H9 (cell line): Measurements from ENCODE around the gene ANXA2. TPM values are rescaled to one million over a fixed set of nuclear protein-coding genes. Genes with fewer than 3 reads are reported as not detected.

Experiments
- DNase-seq: peaks from one replicate; pipeline ENCODE4 v3.0.0-alpha.2; 2017
- H2AFZ ChIP-seq: one replicate; pipeline ENCODE4 v1.6.1; 2013; ENCODE audit warnings: mild to moderate bottlenecking, low read length, control low read depth, moderate library complexity
- H2AK5ac ChIP-seq: 2 replicates; pipeline ENCODE4 v1.6.1; 2013; ENCODE audit warnings: low read length, control low read depth, mixed read lengths; ENCODE audit not compliant: insufficient read length
- H2BK120ac ChIP-seq: one replicate; pipeline ENCODE4 v1.6.1; 2013; ENCODE audit warnings: low read depth, mild to moderate bottlenecking, low read length, control low read depth, inconsistent platforms; ENCODE audit not compliant: poor library complexity, severe bottlenecking
- H2BK12ac ChIP-seq: 2 replicates; pipeline ENCODE4 v1.6.1; 2013; ENCODE audit warnings: low read length, control low read depth, mixed read lengths, low read depth; ENCODE audit not compliant: insufficient read length
- H2BK15ac ChIP-seq: 2 replicates; pipeline ENCODE4 v1.6.1; 2013; ENCODE audit warnings: low read depth, low read length, control low read depth
- H2BK20ac ChIP-seq: one replicate; pipeline ENCODE4 v1.6.1; 2013; ENCODE audit warnings: low read depth, mild to moderate bottlenecking, low read length, control low read depth, inconsistent platforms; ENCODE audit not compliant: poor library complexity, severe bottlenecking
- H2BK5ac ChIP-seq: 2 replicates; pipeline ENCODE4 v1.6.1; 2013; ENCODE audit warnings: low read length, control low read depth, mixed read lengths; ENCODE audit not compliant: insufficient read length
- H3K14ac ChIP-seq: 2 replicates; pipeline ENCODE4 v1.6.1; 2013; ENCODE audit warnings: low read length, control low read depth; ENCODE audit not compliant: insufficient read depth
- H3K18ac ChIP-seq: 2 replicates; pipeline ENCODE4 v1.6.1; 2013; ENCODE audit warnings: low read depth, mild to moderate bottlenecking, mixed read lengths, low read length, control low read depth; ENCODE audit not compliant: insufficient read length
- H3K23ac ChIP-seq: 2 replicates; pipeline ENCODE4 v1.6.1; 2013; ENCODE audit warnings: low read length, control low read depth, mixed read lengths, low read depth; ENCODE audit not compliant: insufficient read length
- H3K23me2 ChIP-seq: 2 replicates; pipeline ENCODE4 v1.6.1; 2013; ENCODE audit warnings: low read depth, mild to moderate bottlenecking, mixed read lengths, low read length, control low read depth; ENCODE audit not compliant: insufficient read length, poor library complexity, severe bottlenecking
- H3K27ac ChIP-seq: 2 replicates; pipeline ENCODE4 v1.5.1; 2013; ENCODE audit warnings: low read length, control low read depth, mixed read lengths, low read depth; ENCODE audit not compliant: insufficient read length
- H3K27me3 ChIP-seq: 2 replicates; pipeline ENCODE4 v1.6.1; 2013; ENCODE audit warnings: low read length, control low read depth, inconsistent platforms; ENCODE audit not compliant: insufficient read depth
- H3K4ac ChIP-seq: 2 replicates; pipeline ENCODE4 v1.6.1; 2013; ENCODE audit warnings: low read depth, mild to moderate bottlenecking, control low read depth, inconsistent platforms, low read length, moderate library complexity
- H3K4me1 ChIP-seq: 2 replicates; pipeline ENCODE4 v1.6.1; 2013; ENCODE audit warnings: low read length, control low read depth, inconsistent platforms; ENCODE audit not compliant: insufficient read depth
- H3K4me2 ChIP-seq: 2 replicates; pipeline ENCODE4 v1.6.1; 2013; ENCODE audit warnings: low read length, control low read depth, mixed read lengths; ENCODE audit not compliant: insufficient read length, insufficient read depth
- H3K56ac ChIP-seq: 2 replicates; pipeline ENCODE4 v1.6.1; 2013; ENCODE audit warnings: low read depth, mild to moderate bottlenecking, mixed read lengths, low read length, control low read depth; ENCODE audit not compliant: insufficient read length
- H3K79me1 ChIP-seq: 2 replicates; pipeline ENCODE4 v1.6.1; 2013; ENCODE audit warnings: low read depth, mild to moderate bottlenecking, moderate library complexity, low read length, control low read depth, inconsistent platforms; ENCODE audit not compliant: insufficient read depth, poor library complexity, severe bottlenecking
- H3K79me2 ChIP-seq: 2 replicates; pipeline ENCODE4 v1.6.1; 2013; ENCODE audit warnings: low read length, control low read depth, inconsistent platforms; ENCODE audit not compliant: insufficient read depth
- H3K9ac ChIP-seq: 2 replicates; pipeline ENCODE4 v1.6.1; 2013; ENCODE audit warnings: low read length, control low read depth, mixed read lengths; ENCODE audit not compliant: insufficient read length; ENCODE audit errors: extremely low read depth
- H3K9me3 ChIP-seq: one replicate; pipeline ENCODE4 v1.6.1; 2013; ENCODE audit warnings: low read depth, low read length, inconsistent platforms; ENCODE audit not compliant: control insufficient read depth
- H3T11ph ChIP-seq: one replicate; pipeline ENCODE4 v1.6.1; 2013; ENCODE audit warnings: mild to moderate bottlenecking, low read length, control low read depth, inconsistent platforms
- H4K20me1 ChIP-seq: one replicate; pipeline ENCODE4 v1.6.1; 2013; ENCODE audit not compliant: control insufficient read depth, insufficient read length, insufficient read depth
- H4K5ac ChIP-seq: 2 replicates; pipeline ENCODE4 v1.6.1; 2013; ENCODE audit warnings: low read depth, mild to moderate bottlenecking, mixed read lengths, low read length, control low read depth; ENCODE audit not compliant: insufficient read length
- H4K8ac ChIP-seq: replicated peaks from 2 replicates; pipeline ENCODE4 v1.6.1; 2013; ENCODE audit warnings: low read length, control low read depth, mixed read lengths, low read depth; ENCODE audit not compliant: insufficient read length
- H4K91ac ChIP-seq: 2 replicates; pipeline ENCODE4 v1.6.1; 2013; ENCODE audit warnings: low read depth, mild to moderate bottlenecking, moderate library complexity, mixed read lengths, low read length, control low read depth; ENCODE audit not compliant: insufficient read length
- H3K27ac Mint-ChIP-seq, 3 experiments: 2 replicates in 2 of 3; 3 replicates in 1 of 3; pipeline ENCODE4 v1.8.0; 2020 to 2021; ENCODE audit warnings: mixed read lengths in 3 of 3, mild to moderate bottlenecking in 1 of 3, moderate library complexity in 1 of 3
- H3K27me3 Mint-ChIP-seq: 2 replicates; pipeline ENCODE4 v1.8.0; 2021; ENCODE audit warnings: low read depth, mild to moderate bottlenecking, moderate library complexity, mixed read lengths
- H3K36me3 Mint-ChIP-seq, 3 experiments: 2 replicates in 2 of 3; 3 replicates in 1 of 3; pipeline ENCODE4 v1.8.0; 2020 to 2021; ENCODE audit warnings: low read depth in 3 of 3, mixed read lengths in 3 of 3; ENCODE audit not compliant: insufficient read depth in 1 of 3
- H3K4me1 Mint-ChIP-seq, 2 experiments: 2 replicates each; pipeline ENCODE4 v1.8.0; 2020; ENCODE audit warnings: mixed read lengths in 2 of 2
- H3K4me3 Mint-ChIP-seq, 2 experiments: 2 replicates in 1 of 2; 3 replicates in 1 of 2; pipeline ENCODE4 v1.8.0; 2020 to 2021; ENCODE audit warnings: mild to moderate bottlenecking in 2 of 2, mixed read lengths in 2 of 2, moderate library complexity in 1 of 2
- H3K9me3 Mint-ChIP-seq, 2 experiments: 2 replicates in 1 of 2; 3 replicates in 1 of 2; pipeline ENCODE4 v1.8.0; 2020; ENCODE audit warnings: mild to moderate bottlenecking in 2 of 2, mixed read lengths in 2 of 2, moderate library complexity in 1 of 2
- WGBS: extraction: QIAGEN DNeasy Blood & Tissue Kit; methylation state at CpG from one replicate; pipeline ENCODE4 v1.1.7; 2013; ENCODE audit warnings: missing lambda C conversion rate, low lambda C conversion rate, mixed read lengths; ENCODE audit not compliant: insufficient read length; ENCODE audit errors: extremely low coverage; 5-methylcytosine and 5-hydroxymethylcytosine counted together
- total RNA-seq: library from RNA; stranded (reverse); gene quantifications from 2 replicates; pipeline ENCODE4 v1.2.1, GENCODE V29; 2021
- TF ChIP-seq, protein P1 (sequence below): fragments of 200-600 bp; sonication (generic); conservative IDR thresholded peaks from 3 replicates; pipeline ENCODE4 v1.8.0; 2021; ENCODE audit warnings: antibody characterized with exemption, mild to moderate bottlenecking

The ANXA2 gene
- total RNA-seq, 1 experiment from 2014 or later = 126 TPM

- H2BK20ac ChIP-seq = no peak overlapping the region
- H3K79me1 ChIP-seq = no peaks in the 10 kb centered on the region
- peaks cover 35 to 37% of the 10 kb centered on the region in 2 experiments for H3K4me1 Mint-ChIP-seq
- no peak overlapping the region for H2BK12ac ChIP-seq
- no peak overlapping the region for H3K27ac Mint-ChIP-seq
- no peak overlapping the region for H3K27ac ChIP-seq
- no peaks in the 10 kb centered on the region for H3K36me3 Mint-ChIP-seq
- no peak overlapping the region for H3K4me2 ChIP-seq
- H3K4me1 ChIP-seq = no peaks in the 10 kb centered on the region; the same call in 1 of the 2 replicates
- no peaks in the 10 kb centered on the region for H3K23me2 ChIP-seq
- H3K9me3 ChIP-seq = no peaks in the 10 kb centered on the region
- H3K27me3 Mint-ChIP-seq = peaks cover 4% of the 10 kb centered on the region; the same call in 1 of the 2 replicates
- TF ChIP-seq, protein P1, sequence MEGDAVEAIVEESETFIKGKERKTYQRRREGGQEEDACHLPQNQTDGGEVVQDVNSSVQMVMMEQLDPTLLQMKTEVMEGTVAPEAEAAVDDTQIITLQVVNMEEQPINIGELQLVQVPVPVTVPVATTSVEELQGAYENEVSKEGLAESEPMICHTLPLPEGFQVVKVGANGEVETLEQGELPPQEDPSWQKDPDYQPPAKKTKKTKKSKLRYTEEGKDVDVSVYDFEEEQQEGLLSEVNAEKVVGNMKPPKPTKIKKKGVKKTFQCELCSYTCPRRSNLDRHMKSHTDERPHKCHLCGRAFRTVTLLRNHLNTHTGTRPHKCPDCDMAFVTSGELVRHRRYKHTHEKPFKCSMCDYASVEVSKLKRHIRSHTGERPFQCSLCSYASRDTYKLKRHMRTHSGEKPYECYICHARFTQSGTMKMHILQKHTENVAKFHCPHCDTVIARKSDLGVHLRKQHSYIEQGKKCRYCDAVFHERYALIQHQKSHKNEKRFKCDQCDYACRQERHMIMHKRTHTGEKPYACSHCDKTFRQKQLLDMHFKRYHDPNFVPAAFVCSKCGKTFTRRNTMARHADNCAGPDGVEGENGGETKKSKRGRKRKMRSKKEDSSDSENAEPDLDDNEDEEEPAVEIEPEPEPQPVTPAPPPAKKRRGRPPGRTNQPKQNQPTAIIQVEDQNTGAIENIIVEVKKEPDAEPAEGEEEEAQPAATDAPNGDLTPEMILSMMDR = no peak
- H2AK5ac ChIP-seq = no peak overlapping the region
- H2BK15ac ChIP-seq = no peak overlapping the region
- H3K18ac ChIP-seq = no peak overlapping the region
- H4K20me1 ChIP-seq = no peaks in the 10 kb centered on the region
- DNase-seq = no peak
- H3K9ac ChIP-seq = no peak overlapping the region
- no peaks in the 10 kb centered on the region for H3K9me3 Mint-ChIP-seq
- no CpG with 5 or more reads among the region's 6 CpGs for WGBS
- no peak overlapping the region for H2BK120ac ChIP-seq
- no peak overlapping the region for H3K14ac ChIP-seq
- no peak overlapping the region for H3K56ac ChIP-seq
- no peak overlapping the region for H3K23ac ChIP-seq
- no peak overlapping the region for H4K5ac ChIP-seq
- no peaks in the 10 kb centered on the region for H3K27me3 ChIP-seq
- H3K4ac ChIP-seq = no peak overlapping the region
- no peak overlapping the region for H3T11ph ChIP-seq
- no peak overlapping the region for H3K4me3 Mint-ChIP-seq
- H4K8ac ChIP-seq = no peak overlapping the region
- H3K79me2 ChIP-seq = no peaks in the 10 kb centered on the region
- H4K91ac ChIP-seq = no peak overlapping the region
- H2AFZ ChIP-seq = no peak overlapping the region
- no peak overlapping the region for H2BK5ac ChIP-seq
These were observed 71.9 kb downstream of the ANXA2 start for GRCh38 chr15:60325905-60326304.
